GM19452 (cell line): ENCODE measurements around the gene BICD2.

Source experiments
- ATAC-seq: cut with Tn5 transposase; IDR thresholded peaks from one replicate; pipeline ENCODE4 v1.9.1; 2021; ENCODE audit not compliant: unreplicated experiment

BICD2 gene

GRCh38 chr9:92671323-92671722 is 93.3 kb downstream of the BICD2 start:
- ATAC-seq, result no peak

GRCh38 chr9:92669890-92670708 is 94.5 kb downstream of the BICD2 start, which contains the start of gene IPPK:
Gene IPPK (minus strand): TSS chr9:92670131. CDS start chr9:92669988, 143 bp downstream.
- peak; percentile 95 for ATAC-seq

- ATAC-seq, result peak; percentile 6
These were observed 95.1 kb downstream of the BICD2 start for GRCh38 chr9:92669527-92669889.

GRCh38 chr9:92668746-92669526 is 95.7 kb downstream of the BICD2 start:
- no peak for ATAC-seq

GRCh38 chr9:92666912-92667532 is 97.6 kb downstream of the BICD2 start:
- no peak for ATAC-seq

- ATAC-seq, result no peak
These were observed 98.4 kb downstream of the BICD2 start for GRCh38 chr9:92666236-92666635.

- no peak for ATAC-seq
These were observed 98.8 kb downstream of the BICD2 start for GRCh38 chr9:92665836-92666235.

- ATAC-seq, result peak; percentile 43
These were observed 100.1 kb downstream of the BICD2 start for GRCh38 chr9:92664394-92665152.

- no peak for ATAC-seq
These were observed 100.7 kb downstream of the BICD2 start for GRCh38 chr9:92663951-92664350.

- no peak for ATAC-seq
These were observed 101.5 kb downstream of the BICD2 start for GRCh38 chr9:92663126-92663525.

- ATAC-seq, result no peak
These were observed 102.9 kb downstream of the BICD2 start for GRCh38 chr9:92661743-92662142.
